GM12878 (cell line): ENCODE measurements around the gene GAL3ST2. TPM values are rescaled to one million over a fixed set of nuclear protein-coding genes. Genes with fewer than 3 reads are reported as not detected.

Experiments used
- ASH2L ChIP-seq: fragments of 300-600, 200-600 bp; sonication (generic); IDR thresholded peaks from 2 replicates; pipeline ENCODE4 v1.6.1; 2017; ENCODE audit warnings: low read depth, mild to moderate bottlenecking, borderline replicate concordance
- ATF7 ChIP-seq: fragments of 450-650 bp; IDR thresholded peaks from 2 replicates; pipeline ENCODE4 v1.6.1; 2016; ENCODE audit warnings: low read depth, mild to moderate bottlenecking
- BACH1 ChIP-seq: fragments of 450-650 bp; IDR thresholded peaks from 2 replicates; pipeline ENCODE4 v1.6.1; 2017; ENCODE audit warnings: mild to moderate bottlenecking, borderline replicate concordance
- CHD1 ChIP-seq: IDR thresholded peaks from 2 replicates; pipeline ENCODE4 v1.6.1; 2012; ENCODE audit warnings: low read depth, low read length, improper control_type of control experiment
- ETV6 ChIP-seq, 2 experiments: fragments of 450-650 bp in 1 of 2; IDR thresholded peaks in 1 of 2; conservative IDR thresholded peaks in 1 of 2; 2 replicates each; pipeline ENCODE4 v1.6.1; 2014; ENCODE audit warnings: antibody characterized with exemption in 1 of 2, borderline replicate concordance in 1 of 2, low read depth in 1 of 2, mild to moderate bottlenecking in 1 of 2, moderate library complexity in 1 of 2
- HCFC1 ChIP-seq: fragments of 150-350 bp; IDR thresholded peaks from 2 replicates; pipeline ENCODE4 v1.6.1; 2014; ENCODE audit warnings: low read length
- JUND ChIP-seq: IDR thresholded peaks from 2 replicates; pipeline ENCODE4 v1.6.1; 2012; ENCODE audit warnings: low read depth, mild to moderate bottlenecking, low read length, improper control_type of control experiment, moderate library complexity
- MEF2B ChIP-seq: fragments of 450-650 bp; IDR thresholded peaks from 2 replicates; pipeline ENCODE4 v1.6.1; 2018; ENCODE audit warnings: mild to moderate bottlenecking, moderate library complexity; ENCODE audit not compliant: partially characterized antibody, poor library complexity, severe bottlenecking
- MYB ChIP-seq: fragments of 150-350 bp; IDR thresholded peaks from 2 replicates; pipeline ENCODE4 v1.6.1; 2014; ENCODE audit warnings: mild to moderate bottlenecking, low read depth, low read length, borderline replicate concordance
- MYC ChIP-seq: IDR thresholded peaks from 2 replicates; pipeline ENCODE4 v1.6.1; 2011; ENCODE audit warnings: mild to moderate bottlenecking, low read length, moderate library complexity, inconsistent platforms; ENCODE audit not compliant: insufficient read depth, insufficient replicate concordance, insufficient read length, severe bottlenecking
- NFIC ChIP-seq: IDR thresholded peaks from 2 replicates; pipeline ENCODE4 v1.6.1; 2012; ENCODE audit warnings: low read depth, mild to moderate bottlenecking, inconsistent platforms, low read length, moderate library complexity
- NFXL1 ChIP-seq: fragments of 450-650 bp; IDR thresholded peaks from 2 replicates; pipeline ENCODE4 v1.6.1; 2017; ENCODE audit warnings: antibody characterized with exemption, mild to moderate bottlenecking, borderline replicate concordance
- NRF1 ChIP-seq: conservative IDR thresholded peaks from 2 replicates; pipeline ENCODE4 v1.6.1; 2011; ENCODE audit warnings: mild to moderate bottlenecking, low read depth, low read length, improper control_type of control experiment
- PAX8 ChIP-seq: fragments of 450-650 bp; IDR thresholded peaks from 2 replicates; pipeline ENCODE4 v1.6.1; 2017; ENCODE audit warnings: mild to moderate bottlenecking, moderate library complexity
- PKNOX1 ChIP-seq: fragments of 450-650 bp; IDR thresholded peaks from 2 replicates; pipeline ENCODE4 v1.6.1; 2016; ENCODE audit warnings: mild to moderate bottlenecking
- POLR2A ChIP-seq: IDR thresholded peaks from 2 replicates; pipeline ENCODE4 v1.6.1; 2011; ENCODE audit warnings: low read depth, mild to moderate bottlenecking, low read length
- POLR2AphosphoS5 ChIP-seq: IDR thresholded peaks from 2 replicates; pipeline ENCODE4 v1.6.1; 2011; ENCODE audit warnings: mild to moderate bottlenecking, low read length, inconsistent platforms
- RAD51 ChIP-seq: fragments of 450-650 bp; IDR thresholded peaks from 2 replicates; pipeline ENCODE4 v1.6.1; 2016; ENCODE audit warnings: moderate library complexity, mild to moderate bottlenecking, inconsistent platforms
- RB1 ChIP-seq: fragments of 450-650 bp; formaldehyde crosslinking; IDR thresholded peaks from 2 replicates; pipeline ENCODE4 v1.6.1; 2017; ENCODE audit warnings: mild to moderate bottlenecking, borderline replicate concordance
- RCOR1 ChIP-seq: conservative IDR thresholded peaks from 2 replicates; pipeline ENCODE4 v1.6.1; 2012; ENCODE audit warnings: low read depth, low read length, improper control_type of control experiment
- RFX5 ChIP-seq: IDR thresholded peaks from 2 replicates; pipeline ENCODE4 v1.6.1; 2011; ENCODE audit warnings: low read depth, low read length, improper control_type of control experiment
- SIN3A ChIP-seq: IDR thresholded peaks from 2 replicates; pipeline ENCODE4 v1.6.1; 2012; ENCODE audit warnings: low read depth, low read length, improper control_type of control experiment
- SMARCA5 ChIP-seq: fragments of 450-650 bp; IDR thresholded peaks from 2 replicates; pipeline ENCODE4 v1.6.1; 2017; ENCODE audit warnings: mild to moderate bottlenecking
- STAT1 ChIP-seq: fragments of 450-650 bp; conservative IDR thresholded peaks from 2 replicates; pipeline ENCODE4 v1.6.1; 2014; ENCODE audit warnings: antibody characterized with exemption, mild to moderate bottlenecking
- YBX1 ChIP-seq: fragments of 450-650 bp; IDR thresholded peaks from 2 replicates; pipeline ENCODE4 v1.6.1; 2016; ENCODE audit warnings: antibody characterized with exemption
- ZNF217 ChIP-seq: fragments of 450-650 bp; IDR thresholded peaks from 2 replicates; pipeline ENCODE4 v1.6.1; 2017; ENCODE audit warnings: antibody characterized with exemption, mild to moderate bottlenecking
- polyA plus RNA-seq, 11 experiments: library from polyadenylated mRNA; depleted of rRNA in 4 of 11; unstranded in 6 of 11; stranded (reverse) in 5 of 11; fragments of >200 nt; fragmentation: Nextera tagmentation in 4 of 11; fragmentation: Illumina TruSeq in 1 of 11; extraction: Ambion mirVana in 4 of 11; extraction: Trizol in 1 of 11; gene quantifications; 1 replicate in 1 of 11; 2 replicates in 10 of 11; pipeline versions ENCODE4 v1.2.1 to v1.2.3, GENCODE V29; 2011 to 2016; ENCODE audit warnings: inconsistent platforms in 2 of 11, missing spikeins in 2 of 11, low read depth in 1 of 11
- total RNA-seq, 4 experiments: library from RNA; depleted of rRNA in 3 of 4; stranded (reverse); fragments of >200 nt in 3 of 4; fragmentation: Illumina TruSeq in 1 of 4; extraction: Trizol in 1 of 4; gene quantifications; 2 replicates each; pipeline versions ENCODE4 v1.2.1 to v1.2.3, GENCODE V29; 2013 to 2021
- TF ChIP-seq, protein P1 (sequence below): fragments of 450-650 bp; formaldehyde crosslinking; IDR thresholded peaks from 2 replicates; pipeline ENCODE4 v1.4.0; 2020; ENCODE audit warnings: mild to moderate bottlenecking, moderate library complexity
- TF ChIP-seq, protein P2 (sequence below): IDR thresholded peaks from 2 replicates; pipeline ENCODE4 v1.6.1; 2012; ENCODE audit warnings: low read depth, low read length, improper control_type of control experiment

GAL3ST2 gene
- total and polyA plus RNA-seq, 10 of the 15 experiments (the other 5 are each of a cell fraction or from before 2014, with no cell fraction given), result 0.09 to 0.36 (median 0.11) TPM; not detected in 7

DNA sequence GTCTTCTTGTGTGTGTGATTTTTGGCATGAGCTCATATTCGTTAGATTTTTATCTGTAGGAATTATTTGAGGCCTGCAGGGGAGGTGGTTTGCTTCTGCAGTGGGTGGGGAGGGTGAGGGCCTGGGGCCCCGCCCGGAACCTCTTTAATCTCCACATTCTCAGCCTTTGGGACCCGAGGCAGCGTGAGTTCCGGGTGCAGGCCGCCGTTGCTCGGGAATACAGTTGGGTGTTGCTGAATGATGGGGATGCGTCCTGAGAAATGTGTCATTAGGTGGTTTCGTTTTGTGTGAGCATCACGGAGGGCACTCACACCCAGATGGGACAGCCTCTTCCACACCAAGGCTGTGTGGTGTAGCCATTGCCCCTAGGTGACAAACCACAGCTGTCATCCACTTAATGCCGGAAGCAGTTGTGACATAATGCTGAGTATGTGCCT lies 13.7 kb upstream of the GAL3ST2 start (continued):
- TF ChIP-seq, protein P1, sequence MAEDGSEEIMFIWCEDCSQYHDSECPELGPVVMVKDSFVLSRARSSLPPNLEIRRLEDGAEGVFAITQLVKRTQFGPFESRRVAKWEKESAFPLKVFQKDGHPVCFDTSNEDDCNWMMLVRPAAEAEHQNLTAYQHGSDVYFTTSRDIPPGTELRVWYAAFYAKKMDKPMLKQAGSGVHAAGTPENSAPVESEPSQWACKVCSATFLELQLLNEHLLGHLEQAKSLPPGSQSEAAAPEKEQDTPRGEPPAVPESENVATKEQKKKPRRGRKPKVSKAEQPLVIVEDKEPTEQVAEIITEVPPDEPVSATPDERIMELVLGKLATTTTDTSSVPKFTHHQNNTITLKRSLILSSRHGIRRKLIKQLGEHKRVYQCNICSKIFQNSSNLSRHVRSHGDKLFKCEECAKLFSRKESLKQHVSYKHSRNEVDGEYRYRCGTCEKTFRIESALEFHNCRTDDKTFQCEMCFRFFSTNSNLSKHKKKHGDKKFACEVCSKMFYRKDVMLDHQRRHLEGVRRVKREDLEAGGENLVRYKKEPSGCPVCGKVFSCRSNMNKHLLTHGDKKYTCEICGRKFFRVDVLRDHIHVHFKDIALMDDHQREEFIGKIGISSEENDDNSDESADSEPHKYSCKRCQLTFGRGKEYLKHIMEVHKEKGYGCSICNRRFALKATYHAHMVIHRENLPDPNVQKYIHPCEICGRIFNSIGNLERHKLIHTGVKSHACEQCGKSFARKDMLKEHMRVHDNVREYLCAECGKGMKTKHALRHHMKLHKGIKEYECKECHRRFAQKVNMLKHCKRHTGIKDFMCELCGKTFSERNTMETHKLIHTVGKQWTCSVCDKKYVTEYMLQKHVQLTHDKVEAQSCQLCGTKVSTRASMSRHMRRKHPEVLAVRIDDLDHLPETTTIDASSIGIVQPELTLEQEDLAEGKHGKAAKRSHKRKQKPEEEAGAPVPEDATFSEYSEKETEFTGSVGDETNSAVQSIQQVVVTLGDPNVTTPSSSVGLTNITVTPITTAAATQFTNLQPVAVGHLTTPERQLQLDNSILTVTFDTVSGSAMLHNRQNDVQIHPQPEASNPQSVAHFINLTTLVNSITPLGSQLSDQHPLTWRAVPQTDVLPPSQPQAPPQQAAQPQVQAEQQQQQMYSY (CRISPR knock-in tag), result no peak
- TF ChIP-seq MYB, result no peak
- TF ChIP-seq RB1, result no peak
- TF ChIP-seq RCOR1, result no peak
- no peak for TF ChIP-seq NRF1
- no peak for TF ChIP-seq HCFC1
- no peak; the same call in 1 of the 2 replicates for TF ChIP-seq NFIC
- no peak for TF ChIP-seq BACH1
- TF ChIP-seq JUND, result no peak
- no peak for TF ChIP-seq MEF2B
- no peak for TF ChIP-seq MYC
- no peak for TF ChIP-seq CHD1
- peak; percentile 86; the same call in 1 of the 2 replicates for TF ChIP-seq ATF7
- no peak for TF ChIP-seq SIN3A
- TF ChIP-seq YBX1, result no peak
- TF ChIP-seq ETV6 (conservative IDR thresholded peaks at IDR 0.05 in 1 of 2, IDR thresholded peaks at IDR 0.05 in 1 of 2; ENCODE audit: borderline replicate concordance in 1 of 2, low read depth in 1 of 2), result no peak
- peak; percentile 44; the same call in 1 of the 2 replicates for TF ChIP-seq POLR2A
- no peak for TF ChIP-seq PAX8
- TF ChIP-seq POLR2AphosphoS5, result no peak
- no peak for TF ChIP-seq SMARCA5
- TF ChIP-seq RAD51, result no peak
- TF ChIP-seq RFX5, result no peak
- TF ChIP-seq, protein P2, sequence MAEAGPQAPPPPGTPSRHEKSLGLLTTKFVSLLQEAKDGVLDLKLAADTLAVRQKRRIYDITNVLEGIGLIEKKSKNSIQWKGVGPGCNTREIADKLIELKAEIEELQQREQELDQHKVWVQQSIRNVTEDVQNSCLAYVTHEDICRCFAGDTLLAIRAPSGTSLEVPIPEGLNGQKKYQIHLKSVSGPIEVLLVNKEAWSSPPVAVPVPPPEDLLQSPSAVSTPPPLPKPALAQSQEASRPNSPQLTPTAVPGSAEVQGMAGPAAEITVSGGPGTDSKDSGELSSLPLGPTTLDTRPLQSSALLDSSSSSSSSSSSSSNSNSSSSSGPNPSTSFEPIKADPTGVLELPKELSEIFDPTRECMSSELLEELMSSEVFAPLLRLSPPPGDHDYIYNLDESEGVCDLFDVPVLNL, result no peak
- TF ChIP-seq ZNF217, result no peak
- no peak for TF ChIP-seq STAT1
- TF ChIP-seq NFXL1, result no peak
- peak; percentile 75 for TF ChIP-seq PKNOX1
- no peak for TF ChIP-seq ASH2L
